A549 (cell line): Measurements from ENCODE around the gene SMIM38.

Experiments used
- CTCF ChIP-seq: fragments of >200 bp; sonication (Bioruptor Twin); formaldehyde crosslinking; IDR thresholded peaks from 3 replicates; pipeline ENCODE4 v1.5.1; 2016
- EP300 ChIP-seq, 2 experiments: fragments of >200 bp; sonication (Bioruptor Twin); formaldehyde crosslinking; IDR thresholded peaks; 2 replicates in 1 of 2; 3 replicates in 1 of 2; pipeline ENCODE4 v1.6.1; 2016 to 2017
- POLR2A ChIP-seq: IDR thresholded peaks from 2 replicates; pipeline ENCODE4 v1.6.1; 2012; ENCODE audit warnings: mild to moderate bottlenecking, low read length

- TF ChIP-seq CTCF, result no peak
- no peak for TF ChIP-seq POLR2A
- no peak for TF ChIP-seq EP300 (IDR thresholded peaks at IDR 0.05)
Measured at GRCh38 chr11:69159150-69159852, 3.6 kb downstream of the SMIM38 start.
